PFSK-1 (cell line): Measurements from ENCODE around the gene GNG12.

Experiments
- POLR2AphosphoS5 ChIP-seq: IDR thresholded peaks from 2 replicates; pipeline ENCODE4 v1.6.1; 2012; ENCODE audit warnings: low read depth, mild to moderate bottlenecking, control low read depth, low read length, moderate library complexity
- REST ChIP-seq, 2 experiments: IDR thresholded peaks; 2 replicates each; pipeline versions ENCODE4 v1.6.1 to v1.8.0; 2011 to 2012; ENCODE audit warnings: low read depth in 2 of 2, low read length in 2 of 2, control low read depth in 1 of 2, inconsistent platforms in 1 of 2, mild to moderate bottlenecking in 1 of 2, moderate library complexity in 1 of 2; ENCODE audit not compliant: insufficient read depth in 1 of 2
- SIN3A ChIP-seq: IDR thresholded peaks from 2 replicates; pipeline ENCODE4 v1.6.1; 2012; ENCODE audit warnings: mild to moderate bottlenecking, low read length, moderate library complexity, borderline replicate concordance; ENCODE audit not compliant: insufficient read depth
- TAF1 ChIP-seq: IDR thresholded peaks from 2 replicates; pipeline ENCODE4 v1.6.1; 2012; ENCODE audit warnings: low read length, control low read depth, borderline replicate concordance; ENCODE audit not compliant: insufficient read depth

DNA sequence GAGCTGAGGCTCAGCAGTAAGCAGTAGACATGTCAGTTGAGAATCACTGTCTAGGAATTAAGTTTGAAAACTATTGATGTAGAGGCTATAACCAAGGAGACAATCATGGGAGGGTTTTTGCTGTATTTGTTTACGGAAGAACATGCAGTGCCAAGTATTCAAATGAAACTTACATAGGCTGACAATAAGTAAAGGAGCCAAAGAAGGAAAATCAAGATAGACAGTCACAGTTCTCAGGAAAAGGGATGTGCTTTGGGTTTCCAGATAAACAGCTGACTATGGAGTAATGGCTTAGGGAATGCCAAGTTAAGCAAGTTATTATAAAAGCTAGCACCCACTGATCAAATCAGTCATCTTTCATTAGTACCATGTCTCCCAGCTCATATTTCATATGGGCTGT, 21.5 kb downstream of the GNG12 start:
- TF ChIP-seq REST (IDR thresholded peaks at IDR 0.05; ENCODE audit: insufficient read depth in 1 of 2, low read depth in 2 of 2, low read length in 2 of 2) (no peak), SIN3A (no peak), POLR2AphosphoS5 (no peak), TAF1 (no peak)
